GM19238 (cell line): ENCODE data around the gene KCTD5.
"Not testable (repeated sequence)": the region's sequence is repeated elsewhere in the genome, so short reads cannot be mapped to it uniquely, and the experiment has no call there.

Experiments
- DNase-seq: peaks from one replicate; pipeline ENCODE4 v3.0.0; 2011; ENCODE audit warnings: low spot score; ENCODE audit not compliant: insufficient read length

KCTD5 gene

DNA sequence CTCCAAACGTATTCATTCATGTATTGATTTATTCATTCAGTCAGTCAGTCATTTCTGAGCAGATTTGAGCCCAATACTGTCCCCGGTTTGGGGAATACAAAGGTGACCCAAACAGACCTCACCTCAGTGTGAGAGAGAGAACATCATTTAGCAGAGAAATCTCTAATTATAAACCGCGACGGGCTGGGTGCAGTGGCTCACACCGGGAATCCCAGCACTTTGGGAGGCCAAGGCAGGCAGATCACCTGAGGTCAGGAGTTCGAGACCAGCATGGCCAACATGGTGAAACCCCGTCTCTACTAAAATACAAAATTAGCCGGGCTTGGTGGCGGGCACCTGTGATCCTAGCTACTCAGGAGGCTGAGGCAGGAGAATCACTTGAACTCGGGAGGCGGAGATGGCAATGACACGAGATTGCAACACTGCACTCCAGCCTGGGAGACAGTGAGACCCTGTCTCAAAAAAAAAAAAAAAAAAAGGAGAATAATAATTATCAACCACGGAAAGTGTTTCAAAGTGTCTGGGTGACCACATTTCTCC is 39.4 kb downstream of the KCTD5 start:
- not testable (repeated sequence) for DNase-seq

DNA sequence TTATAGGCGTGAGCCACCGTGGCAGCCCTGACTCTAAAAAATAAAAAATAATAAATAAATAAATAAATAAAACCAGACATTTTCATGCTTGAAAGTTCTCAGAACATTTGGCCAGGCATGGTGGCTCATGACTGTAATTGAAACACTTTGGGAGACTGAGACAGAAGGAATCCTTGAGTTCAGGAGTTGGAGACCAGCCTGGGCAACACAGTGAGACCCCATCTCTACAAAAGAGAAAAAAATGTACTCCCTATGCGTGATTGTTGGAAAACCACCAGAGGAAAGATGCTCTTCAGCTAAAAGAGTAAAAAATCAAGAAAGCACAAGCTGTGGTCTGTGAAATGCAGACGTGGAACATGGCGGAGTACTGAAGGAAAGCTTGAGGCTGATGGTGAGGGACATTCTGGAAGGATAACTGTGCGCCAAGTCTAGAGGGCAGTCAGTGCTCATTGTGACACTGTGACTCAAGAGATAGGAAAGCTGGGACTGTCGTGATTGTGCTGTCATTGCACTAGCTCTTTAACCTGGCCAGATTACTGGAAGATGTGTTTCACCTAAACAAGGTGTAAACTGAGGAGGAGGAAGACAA is 41.9 kb downstream of the KCTD5 start:
- DNase-seq = no peak

DNA sequence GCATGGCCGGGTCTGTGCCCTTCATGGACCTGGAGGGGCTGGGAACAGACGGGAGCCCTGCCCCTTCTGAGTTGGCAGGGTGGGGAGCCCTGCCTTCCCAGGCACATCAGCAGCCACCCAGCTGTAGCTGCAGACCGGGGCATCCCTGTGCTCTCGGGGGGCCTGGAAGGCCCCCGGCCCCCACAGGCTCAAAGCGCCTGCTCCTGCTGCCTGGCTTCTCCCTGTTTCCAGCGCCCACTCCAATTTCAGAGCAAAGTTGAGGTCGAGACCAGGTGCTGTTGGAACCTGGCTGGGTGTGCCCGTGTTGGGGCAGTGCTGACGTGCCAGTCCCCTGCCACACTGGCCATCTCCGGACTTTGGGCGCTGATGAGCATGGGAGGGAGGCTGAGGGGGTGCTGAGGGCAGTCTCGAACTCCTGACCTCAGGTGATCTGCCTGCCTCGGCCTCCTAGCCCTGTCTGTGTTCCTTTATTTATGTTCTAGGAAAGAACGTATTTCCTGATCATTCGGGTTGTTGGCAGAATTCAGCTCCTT is 42.6 kb downstream of the KCTD5 start:
- DNase-seq = no peak

DNA sequence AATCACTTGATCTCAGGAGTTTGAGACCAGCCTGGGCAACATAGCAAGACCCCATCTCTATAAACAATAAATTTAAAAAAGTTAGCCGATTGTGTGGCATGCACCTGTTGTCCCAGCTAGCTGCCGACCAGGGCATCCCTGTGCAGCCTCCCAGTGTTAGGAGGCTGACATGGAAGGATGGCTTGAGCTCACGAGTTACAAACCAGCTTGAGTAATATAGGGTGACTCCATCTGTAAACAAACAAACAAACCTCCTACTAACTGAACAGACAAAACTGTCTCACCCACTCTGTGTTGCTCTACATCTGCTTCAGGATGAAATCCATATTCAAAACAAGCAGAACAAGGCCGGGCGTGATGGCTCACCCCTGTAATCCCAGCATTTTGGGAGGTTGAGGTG is 44.6 kb downstream of the KCTD5 start:
- no peak for DNase-seq

DNA sequence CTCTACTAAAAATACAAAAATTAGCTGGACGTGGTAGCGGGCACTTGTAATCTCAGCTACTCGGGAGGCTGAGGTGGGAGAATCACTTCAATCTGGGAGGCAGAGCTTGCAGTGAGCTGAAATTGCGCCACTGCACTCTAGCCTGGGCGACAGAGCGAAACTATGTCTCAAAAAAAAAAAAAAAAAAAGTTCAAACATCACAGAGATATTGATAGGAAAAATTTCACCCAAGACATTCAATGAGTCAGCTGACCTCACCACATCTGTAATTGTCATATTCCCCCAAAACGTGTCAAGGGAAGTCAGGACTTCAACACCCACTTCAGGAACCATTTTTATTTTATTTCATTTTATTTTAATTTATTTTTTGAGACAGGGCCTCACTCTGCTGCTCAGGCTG is 45.7 kb downstream of the KCTD5 start:
- no peak for DNase-seq

DNA sequence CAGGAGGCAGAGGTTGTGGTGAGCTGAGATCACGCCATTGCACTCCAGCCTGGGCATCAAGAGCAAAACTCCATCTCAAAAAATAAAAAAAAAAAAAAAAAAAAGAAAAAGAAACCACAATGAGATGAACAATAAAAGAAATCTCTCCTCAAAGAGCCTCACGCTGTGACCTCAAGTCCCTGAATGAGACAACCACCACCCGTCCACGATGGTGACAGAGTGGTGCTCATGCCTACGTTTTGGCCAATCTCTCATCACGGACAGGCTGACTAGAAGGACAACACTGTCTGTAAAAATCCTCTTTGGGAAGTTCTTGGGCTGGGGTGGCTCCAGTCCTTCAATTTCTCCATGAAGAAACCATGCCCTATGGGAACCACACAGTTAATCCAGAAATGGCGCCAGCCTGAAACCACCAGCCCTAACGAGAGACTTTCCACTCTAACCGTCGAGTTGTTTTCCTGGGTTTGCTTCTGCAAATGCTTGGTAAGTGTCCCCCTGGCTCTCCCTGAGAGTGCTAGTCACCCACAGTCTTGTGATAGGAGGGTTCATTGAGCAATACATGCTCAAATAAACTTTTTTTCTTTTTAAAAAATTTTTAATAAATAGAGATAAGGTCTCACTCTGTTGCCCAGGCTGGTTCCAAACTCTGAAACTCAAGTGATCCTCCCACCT is 52.7 kb downstream of the KCTD5 start:
- DNase-seq = no peak

DNA sequence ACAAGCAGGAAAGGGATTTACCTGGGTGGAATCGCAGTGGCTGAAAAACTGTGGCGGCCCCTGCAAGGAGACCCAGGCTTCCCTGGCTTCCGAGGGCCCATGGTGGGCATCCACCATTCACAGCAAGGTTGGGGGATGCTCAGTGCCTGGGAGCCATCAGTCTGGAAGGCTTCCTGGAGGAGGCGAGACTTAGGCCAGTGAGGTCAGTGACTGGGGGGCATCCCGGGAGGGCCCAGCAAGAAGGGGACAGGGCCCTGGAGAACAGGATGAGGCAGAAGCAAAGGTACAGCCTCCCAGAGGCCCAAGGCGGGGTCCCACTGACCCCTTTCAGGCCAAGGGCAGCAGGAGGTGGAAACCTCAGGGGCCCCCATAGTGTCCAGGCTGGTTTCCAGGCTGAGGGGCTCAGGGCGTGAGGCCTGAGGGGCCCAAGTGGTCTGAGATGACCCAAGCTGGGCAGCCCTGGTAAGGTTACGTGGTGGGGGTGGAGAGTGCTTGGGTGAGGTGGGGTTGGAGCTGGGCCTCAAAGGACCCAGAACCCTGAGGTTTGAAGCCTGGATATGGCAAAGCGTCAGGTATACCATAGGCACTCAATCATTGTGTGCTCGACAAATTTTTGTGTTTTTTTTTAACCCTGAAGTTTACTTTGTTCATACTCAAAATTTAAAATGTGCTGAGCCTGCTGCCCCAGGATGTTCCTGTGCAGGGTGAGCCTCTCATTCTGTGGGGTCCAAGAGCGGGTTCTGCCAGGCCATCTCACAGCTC is 54.3 kb downstream of the KCTD5 start:
- DNase-seq = no peak

DNA sequence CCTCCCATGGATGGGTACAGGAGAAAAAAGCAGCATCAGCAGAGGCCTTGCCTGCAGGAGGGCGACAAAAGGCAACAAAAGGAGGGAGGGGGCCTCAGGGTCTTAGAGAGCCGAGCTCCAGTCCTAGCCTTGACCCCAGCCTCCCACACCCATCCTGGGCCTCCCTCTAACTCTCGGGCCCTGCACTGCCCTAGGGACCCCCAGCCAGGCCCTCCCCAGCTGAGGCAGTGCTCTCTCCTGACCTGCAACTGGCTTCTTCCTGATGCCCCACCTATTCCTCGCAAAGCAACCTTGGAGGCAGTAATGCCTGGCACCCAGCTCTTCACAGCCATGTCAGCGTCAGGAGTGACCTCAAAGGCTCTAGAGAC is 54.9 kb downstream of the KCTD5 start:
- DNase-seq = no peak

DNA sequence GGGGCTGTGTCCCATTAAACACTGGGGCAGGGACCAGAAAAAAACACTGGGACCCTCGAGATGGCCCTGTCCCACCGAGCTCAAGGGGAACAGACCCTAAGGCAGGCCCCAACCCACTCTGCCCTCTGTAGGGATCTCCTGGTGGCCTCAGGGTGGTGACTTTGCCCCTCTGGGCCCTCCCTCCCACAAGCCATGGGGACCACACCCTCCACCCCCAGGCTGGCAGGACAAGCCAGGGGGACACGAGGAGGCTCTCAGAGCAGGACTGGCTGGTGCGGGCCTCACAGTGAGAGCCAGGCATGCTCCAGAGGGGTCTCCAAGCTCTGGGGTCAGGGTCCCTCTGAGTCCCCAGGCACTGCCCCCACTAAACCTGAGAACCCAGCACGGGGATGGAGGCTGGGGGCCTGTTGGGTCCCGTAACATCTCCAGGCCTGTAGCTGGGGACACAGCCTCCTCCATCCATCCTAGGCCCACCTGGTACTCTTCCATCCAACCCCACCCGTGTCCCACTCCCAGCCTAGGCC is 55.6 kb downstream of the KCTD5 start:
- DNase-seq = no peak

DNA sequence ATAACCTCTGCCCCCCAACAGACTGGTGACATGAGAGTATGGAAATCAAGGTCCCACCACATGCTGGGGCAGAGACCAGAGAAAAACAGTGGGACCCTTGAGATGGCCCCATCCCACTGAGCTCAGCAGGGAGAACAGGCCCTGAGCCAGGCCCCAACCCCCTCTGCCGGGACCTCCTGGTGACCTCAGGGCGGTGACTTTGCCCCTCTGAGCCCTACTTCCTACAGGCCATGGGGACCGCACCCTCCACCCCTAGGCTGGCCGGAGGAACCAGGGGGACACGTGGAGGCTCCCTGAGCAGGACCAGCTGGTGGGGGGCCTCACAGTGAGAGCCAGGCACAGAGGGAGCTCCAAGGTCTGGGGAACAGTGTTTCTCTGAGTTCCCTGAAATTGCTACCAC is 56.3 kb downstream of the KCTD5 start:
- no peak for DNase-seq

DNA sequence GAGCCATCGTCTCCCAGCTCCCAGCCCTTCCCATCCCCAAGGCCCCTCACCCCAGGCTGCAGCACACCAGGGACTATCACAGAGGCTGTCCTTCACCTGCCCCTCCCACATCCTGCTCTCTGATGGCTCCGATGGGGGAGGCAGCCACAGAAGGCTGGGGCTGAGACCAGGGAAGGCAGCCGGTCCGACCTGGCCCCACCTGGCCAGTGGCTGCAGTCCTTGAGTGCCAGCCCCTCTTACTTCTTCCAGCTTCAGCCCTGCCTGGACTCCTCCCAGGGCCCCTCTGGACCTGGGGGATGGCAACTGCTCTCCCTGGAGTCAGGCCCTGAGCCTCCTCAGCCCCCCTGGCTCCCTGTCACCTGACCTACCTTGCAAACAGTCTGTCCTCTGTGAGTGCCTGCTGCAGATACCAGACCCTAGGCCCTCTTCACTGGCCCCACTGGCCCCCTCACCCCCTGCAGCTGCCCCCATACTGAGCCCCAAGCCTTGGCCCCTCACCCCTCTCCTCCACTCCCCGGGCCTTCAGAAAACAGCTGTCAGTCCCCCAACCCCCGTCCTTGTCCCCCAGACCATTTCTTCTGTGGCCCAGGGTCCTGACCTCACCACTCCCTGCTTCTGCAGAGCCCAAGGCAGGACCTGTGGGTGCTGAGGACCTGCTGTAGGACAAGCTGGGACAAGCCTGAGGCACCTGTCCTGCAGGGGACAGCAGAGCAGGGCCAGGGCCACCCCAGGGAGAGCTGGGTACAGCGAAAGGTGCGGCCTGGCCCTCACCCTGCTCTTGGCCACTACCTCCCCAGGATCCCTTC is 57.5 kb downstream of the KCTD5 start:
- DNase-seq = no peak

DNA sequence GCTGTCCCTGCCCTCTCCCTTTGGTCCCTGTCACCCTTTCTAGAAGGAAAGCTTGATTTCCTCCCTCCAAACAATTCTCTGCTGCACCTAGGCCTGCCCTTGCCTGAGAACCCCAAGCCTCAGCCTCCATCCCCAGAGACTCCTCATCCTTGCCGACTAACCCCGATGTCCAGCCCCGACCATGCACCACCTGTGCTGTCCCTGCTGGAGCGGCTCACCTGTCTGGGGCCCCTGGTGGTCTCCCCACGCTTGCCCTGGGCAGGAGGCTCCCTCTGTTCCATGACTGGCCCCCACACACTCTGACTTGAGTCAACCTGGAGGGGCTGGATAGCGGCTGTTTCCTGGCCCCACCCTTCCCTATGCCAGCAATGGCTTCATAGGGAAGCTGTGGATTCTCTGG is 58.2 kb downstream of the KCTD5 start:
- no peak for DNase-seq

DNA sequence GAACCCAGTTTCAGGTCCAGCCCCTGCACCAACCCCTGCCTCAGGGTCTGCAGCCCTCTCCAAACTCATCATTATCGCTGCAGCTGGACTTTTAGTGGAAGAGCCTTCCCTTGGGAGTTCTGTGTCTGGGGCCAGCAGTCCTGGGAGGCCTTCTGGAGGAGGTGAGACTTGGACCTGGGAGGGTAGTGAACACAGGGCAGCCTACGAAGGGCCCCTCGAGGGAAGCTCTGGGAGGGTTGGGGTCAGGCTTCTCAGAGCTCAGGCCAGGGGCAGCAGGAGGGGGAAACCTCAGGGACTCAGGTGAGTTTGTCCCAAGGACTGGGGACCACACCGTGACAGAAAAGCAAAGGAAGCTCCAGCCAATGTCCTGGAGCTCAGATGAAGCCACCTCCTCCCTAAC is 58.8 kb downstream of the KCTD5 start:
- DNase-seq = no peak

DNA sequence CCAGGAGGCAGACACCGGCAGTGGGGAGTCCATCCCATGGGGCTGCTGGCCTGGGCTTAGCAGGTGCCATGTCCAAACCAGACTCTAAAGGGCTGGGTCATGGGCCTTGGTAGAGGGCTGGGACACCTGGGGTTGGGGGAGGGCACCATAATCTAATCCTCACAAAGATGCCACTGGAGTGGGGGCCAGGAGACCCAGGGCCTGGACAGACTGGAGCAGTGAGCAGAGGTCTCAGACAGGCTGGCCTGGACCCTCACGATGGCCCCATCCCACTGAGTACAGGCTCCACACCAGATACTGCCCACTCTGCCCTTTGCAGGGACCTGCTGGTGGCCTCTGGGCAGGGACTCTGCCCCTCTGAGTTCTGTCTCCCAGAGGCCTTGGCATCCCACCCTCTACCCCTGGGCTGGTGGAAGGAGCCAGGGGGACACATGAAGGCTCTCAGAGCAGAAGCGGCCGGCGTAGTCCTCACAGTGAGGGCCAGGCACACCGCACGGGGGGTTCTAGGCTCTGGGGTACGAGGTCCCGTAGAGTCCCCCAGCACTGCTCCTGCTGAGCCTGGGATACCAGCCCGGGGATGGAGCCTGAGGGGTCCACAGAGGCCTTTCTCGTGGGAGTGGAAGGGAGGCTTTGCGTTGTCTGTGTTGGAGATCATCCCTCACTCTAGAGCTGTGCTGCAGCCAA is 60.1 kb downstream of the KCTD5 start:
- no peak for DNase-seq

DNA sequence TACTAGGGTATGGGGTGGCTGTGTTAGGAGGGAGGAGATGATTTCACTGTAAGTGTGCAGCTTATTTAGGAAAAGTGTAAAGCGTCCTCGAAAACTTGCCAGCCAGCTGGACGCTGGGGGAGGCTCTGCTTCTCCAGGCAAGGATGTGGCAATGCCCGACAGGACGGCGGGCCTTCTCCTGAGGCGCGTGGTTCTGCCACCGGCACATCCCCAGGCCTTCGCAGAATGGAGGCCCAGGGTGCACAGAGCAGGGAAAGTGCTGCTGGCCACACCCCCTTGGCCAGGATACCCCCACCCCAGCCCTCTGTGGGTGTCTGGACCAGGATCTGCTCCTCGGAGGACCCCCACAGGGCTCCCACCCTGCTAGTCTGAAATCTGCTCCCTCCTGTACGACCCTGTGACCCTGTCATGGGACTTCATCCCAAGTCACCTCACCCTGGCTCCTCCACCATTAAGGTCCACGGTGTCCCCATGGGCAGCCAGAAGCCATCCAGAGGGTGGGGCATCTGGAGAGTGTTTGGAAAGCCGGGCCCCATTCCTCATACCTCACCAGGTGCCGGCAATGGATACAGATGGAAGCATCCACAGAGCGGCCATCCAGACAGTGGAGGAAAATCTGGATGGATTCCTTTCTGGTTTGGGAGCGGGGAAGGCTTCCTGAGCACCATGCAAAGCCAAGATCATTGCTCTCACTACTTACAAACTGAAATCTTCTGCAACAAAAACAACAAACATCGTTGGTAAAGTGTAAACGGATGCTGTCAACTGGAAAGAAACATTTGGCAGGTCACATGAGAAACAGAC is 60.9 kb downstream of the KCTD5 start:
- no peak for DNase-seq

DNA sequence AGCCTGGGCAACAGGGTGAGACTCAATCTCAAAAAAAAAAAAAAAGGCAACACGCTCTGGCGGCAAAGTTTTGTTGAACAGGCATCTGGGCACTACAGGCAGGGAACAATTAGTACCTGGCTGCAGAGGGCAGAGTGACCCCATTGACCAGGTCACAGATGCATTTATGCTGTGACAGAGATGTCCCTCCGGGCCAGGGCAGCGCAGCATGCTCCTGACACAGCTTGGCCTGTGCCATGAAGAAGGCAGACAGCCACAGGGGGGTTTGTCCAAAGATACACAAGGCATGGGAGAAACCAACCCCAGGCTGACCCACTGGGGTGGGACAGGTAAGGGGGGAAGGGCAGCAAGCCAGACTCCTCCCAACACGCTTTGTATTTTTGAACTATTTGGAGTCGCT is 62.4 kb downstream of the KCTD5 start:
- no peak for DNase-seq

DNA sequence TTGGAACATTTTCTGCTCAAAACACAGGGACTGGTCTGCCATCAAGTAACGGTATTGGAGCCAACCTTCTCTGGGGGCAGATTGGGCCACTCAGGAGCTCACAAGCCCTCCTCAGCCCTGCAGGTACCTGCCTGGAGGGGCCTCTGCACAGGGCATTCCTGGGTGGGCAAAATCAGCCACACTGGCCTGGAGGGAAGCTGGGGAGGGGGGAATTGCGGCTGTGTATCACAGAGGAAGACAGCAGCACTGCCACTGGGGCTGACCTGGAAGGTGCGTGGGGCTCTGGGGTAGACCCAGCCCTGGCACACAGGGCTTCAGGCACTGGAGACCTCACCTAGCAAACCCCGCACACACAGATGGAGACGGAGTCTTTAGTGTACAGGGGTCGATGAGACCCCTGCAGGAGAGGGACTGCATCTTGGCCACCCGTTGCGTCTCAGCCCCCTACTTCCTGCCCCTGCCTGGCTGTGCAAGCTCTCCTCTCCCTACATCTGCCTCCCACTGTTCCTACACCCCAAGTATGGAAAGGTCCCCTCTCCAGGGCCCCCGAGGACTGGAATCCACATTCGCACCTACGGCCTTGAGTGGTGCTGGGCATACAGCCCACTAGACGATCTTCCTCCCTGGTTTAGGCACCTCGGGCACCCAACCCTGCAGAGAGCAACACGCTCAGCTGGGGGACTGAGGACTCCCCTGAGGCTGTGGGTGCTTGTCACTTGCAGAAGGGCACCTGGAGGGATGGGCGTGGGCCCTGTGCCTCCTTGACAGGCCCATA is 63.0 kb downstream of the KCTD5 start:
- DNase-seq = no peak

DNA sequence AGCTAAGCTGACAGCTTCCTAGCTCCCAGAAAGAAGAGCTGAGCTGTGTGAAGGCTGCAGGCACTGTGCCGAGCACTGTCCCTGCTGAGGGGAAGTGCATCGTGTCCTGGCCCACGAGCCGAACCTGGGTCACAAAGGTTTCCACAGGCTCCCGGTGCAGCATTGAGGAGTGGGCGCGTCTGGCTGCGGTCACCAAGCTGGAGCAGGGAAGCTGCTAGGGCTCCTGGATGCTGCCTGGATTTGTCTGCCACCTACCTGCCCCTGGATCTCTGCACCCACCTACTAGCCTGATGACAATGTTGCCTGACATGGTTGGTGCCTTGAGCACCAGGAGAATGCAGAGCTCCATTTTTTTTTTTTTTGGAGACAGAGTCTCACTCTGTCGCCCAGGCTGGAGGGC is 63.6 kb downstream of the KCTD5 start:
- no peak for DNase-seq
